Raji (cell line): ENCODE measurements around the gene TEX35.

Source experiments
- POLR2A ChIP-seq: IDR thresholded peaks from 2 replicates; pipeline ENCODE4 v1.6.1; 2011; ENCODE audit warnings: low read depth, low read length, control low read depth; ENCODE audit not compliant: insufficient read depth

Gene TEX35

GRCh38 chr1:178528228-178528952, 15.5 kb downstream of the TEX35 start:
- TF ChIP-seq POLR2A: no peak

- no peak for TF ChIP-seq POLR2A
Measured at GRCh38 chr1:178528953-178529335, 16.0 kb downstream of the TEX35 start.

- no peak for TF ChIP-seq POLR2A
Measured at GRCh38 chr1:178529364-178530036, 16.6 kb downstream of the TEX35 start.

GRCh38 chr1:178530037-178530402, 17.1 kb downstream of the TEX35 start:
- TF ChIP-seq POLR2A: no peak

- TF ChIP-seq POLR2A: no peak
Measured at GRCh38 chr1:178530502-178530901, 17.6 kb downstream of the TEX35 start.

- no peak for TF ChIP-seq POLR2A
Measured at GRCh38 chr1:178531887-178532286, 19.0 kb downstream of the TEX35 start.

GRCh38 chr1:178532392-178532791, 19.5 kb downstream of the TEX35 start:
- no peak for TF ChIP-seq POLR2A

- TF ChIP-seq POLR2A: no peak
Measured at GRCh38 chr1:178533121-178533946, 20.4 kb downstream of the TEX35 start.

- TF ChIP-seq POLR2A: no peak
Measured at GRCh38 chr1:178534137-178534868, 21.4 kb downstream of the TEX35 start.

- TF ChIP-seq POLR2A: no peak
Measured at GRCh38 chr1:178536329-178536728, 23.4 kb downstream of the TEX35 start.

GRCh38 chr1:178536844-178537371, 24.0 kb downstream of the TEX35 start:
- TF ChIP-seq POLR2A: no peak

GRCh38 chr1:178537382-178538090, 24.6 kb downstream of the TEX35 start:
- TF ChIP-seq POLR2A: no peak

GRCh38 chr1:178538192-178538916, 25.4 kb downstream of the TEX35 start:
- no peak for TF ChIP-seq POLR2A

GRCh38 chr1:178539291-178539690, 26.4 kb downstream of the TEX35 start:
- no peak for TF ChIP-seq POLR2A
